ENCODE results near the gene ZSCAN20.

DNA sequence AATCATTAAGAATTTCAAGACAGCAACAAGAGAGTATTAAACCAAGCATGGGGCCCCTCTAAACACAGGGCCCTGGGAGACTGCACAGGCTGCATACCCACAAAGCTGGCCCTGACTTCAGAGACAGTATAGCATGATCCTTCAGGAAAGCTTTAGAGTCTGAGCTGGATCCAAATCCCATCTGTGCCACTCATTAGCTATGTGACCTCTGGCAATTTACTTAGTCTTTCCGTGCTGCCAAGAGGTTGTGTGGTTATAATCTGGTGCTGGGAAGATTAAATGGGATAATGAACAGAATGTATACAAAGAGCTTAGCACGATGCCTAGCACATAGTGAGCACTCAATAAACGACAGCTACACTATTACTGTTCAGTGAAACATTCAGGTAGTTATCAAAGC is 45.5 kb upstream of the ZSCAN20 start:
- TF ChIP-seq CTCF (conservative IDR thresholded peaks at IDR 0.05; ENCODE audit: low read depth, low read length) (no peak), EZH2phosphoT487 (IDR thresholded peaks at IDR 0.05; ENCODE audit: borderline replicate concordance, low read length) (no peak), EZH2 (IDR thresholded peaks at IDR 0.05; ENCODE audit: low read length, unreplicated experiment) (no peak)

Measured in PC-3 (cell line).